Superior temporal gyrus (tissue), 1 donor: ENCODE data around the gene KCP.
"Not testable (repeated sequence)": the region's sequence is repeated elsewhere in the genome, so short reads cannot be mapped to it uniquely, and the experiment has no call there.

Experiments
- DNase-seq: peaks from one replicate; pipeline ENCODE4 v3.0.0-alpha.2; 2016; ENCODE audit errors: extremely low spot score

Gene KCP

DNA sequence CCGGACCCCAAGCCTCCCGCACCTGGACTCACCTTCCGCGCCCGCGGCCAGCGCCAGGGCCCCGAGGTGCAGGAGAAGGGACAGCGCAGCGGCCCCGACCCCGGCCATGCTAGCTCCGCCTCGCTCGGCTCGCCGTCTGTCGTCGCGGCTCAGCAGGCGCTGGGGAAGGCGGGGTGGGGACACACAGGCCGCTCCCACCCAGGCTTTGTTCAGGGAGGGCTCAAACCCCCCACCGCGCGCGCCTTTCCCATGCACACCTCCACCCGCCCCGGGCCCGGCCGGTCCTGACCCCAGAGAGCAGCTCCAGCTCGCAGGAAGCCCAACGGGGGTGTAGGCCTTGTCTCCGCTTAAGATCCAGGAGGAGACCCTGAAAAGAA lies at the start of gene KCP:
TSS of gene KCP (minus strand) at position 141 of the 377 bp plus-strand sequence. CDS start at position 108, 33 bp downstream.
- DNase-seq, result no peak

DNA sequence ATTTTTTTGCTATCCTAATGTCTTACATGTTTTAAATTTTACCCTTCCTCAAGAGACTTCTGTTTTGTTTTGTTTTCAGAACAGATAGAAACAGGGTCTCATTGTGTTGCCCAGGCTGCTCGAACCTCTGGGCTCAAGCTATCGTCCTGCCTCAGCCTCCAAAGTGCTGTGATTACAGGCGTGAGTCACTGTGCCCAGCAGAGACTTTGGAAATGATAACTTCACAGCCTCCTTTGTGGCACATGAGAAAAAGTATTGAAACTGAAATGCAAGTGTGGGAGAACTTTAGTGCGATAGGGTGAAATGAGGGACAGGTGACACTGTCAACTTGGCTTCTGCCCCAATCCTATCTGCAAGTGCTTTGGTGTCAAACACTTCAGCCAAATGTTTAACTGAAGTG lies 48.8 kb upstream of the KCP start:
- no peak for DNase-seq

DNA sequence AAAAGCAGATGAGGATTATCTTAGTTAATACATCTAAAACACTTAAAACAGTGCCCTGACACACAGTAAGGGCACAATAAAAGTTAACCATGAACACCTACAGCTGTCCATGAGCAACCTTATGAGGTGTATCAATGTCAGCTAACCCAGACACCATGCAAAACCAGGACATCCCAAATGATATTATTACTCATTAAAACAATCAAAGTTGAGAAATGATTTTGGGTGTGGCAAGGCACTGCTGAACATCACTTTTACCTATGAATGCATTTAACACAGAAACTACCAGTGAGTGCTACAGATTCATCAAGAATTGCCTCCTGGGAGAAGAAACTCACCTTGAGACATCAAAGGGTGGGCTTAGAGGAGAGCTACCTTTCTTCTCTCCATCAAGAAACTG lies 45.5 kb upstream of the KCP start:
- DNase-seq, result no peak

DNA sequence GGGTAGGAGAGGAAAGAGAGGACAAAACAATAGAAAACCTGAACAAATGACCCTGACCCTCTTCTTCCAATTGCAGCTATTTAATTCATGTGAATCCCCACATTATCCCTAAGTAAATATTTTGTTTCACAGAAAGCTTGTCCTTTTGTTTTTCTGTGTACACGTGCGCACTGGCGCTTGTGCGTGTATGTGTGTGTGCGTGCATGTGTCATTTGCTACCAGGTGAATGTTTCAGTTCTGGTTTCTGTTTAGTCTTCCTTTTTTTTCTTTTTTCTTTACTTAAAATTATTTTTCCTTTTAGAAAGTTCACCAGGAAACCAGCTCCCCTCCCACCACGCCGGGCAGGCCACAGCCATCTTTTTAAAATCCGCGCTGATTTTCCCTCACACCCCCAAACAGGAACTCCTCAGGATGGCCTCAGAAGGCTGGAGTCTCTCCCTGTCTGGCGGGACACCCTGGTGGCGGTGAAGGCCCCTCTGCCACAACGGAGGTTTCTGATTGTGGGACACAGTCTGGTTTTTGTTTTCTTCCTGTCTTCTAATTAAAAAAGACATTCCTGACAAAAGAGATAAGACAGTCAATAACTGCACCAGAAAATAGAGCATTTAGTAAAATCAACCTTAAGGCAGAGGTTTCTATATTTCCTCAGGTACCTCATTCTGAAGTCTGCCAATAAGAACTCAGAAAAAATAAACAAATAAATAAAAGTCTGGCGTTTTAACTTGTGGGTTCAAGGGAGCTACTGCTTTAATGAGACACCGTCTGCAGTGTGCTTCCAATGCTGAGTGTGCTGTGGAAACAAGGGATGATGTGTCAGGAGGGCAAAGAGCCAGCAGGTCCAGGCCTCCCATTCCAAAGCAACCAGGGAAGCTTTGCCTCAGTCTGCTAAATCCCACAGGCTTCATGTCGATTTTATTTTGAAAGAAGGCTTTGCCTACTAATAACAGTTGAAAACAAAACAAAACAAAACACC lies 44.6 kb upstream of the KCP start:
- no peak for DNase-seq

DNA sequence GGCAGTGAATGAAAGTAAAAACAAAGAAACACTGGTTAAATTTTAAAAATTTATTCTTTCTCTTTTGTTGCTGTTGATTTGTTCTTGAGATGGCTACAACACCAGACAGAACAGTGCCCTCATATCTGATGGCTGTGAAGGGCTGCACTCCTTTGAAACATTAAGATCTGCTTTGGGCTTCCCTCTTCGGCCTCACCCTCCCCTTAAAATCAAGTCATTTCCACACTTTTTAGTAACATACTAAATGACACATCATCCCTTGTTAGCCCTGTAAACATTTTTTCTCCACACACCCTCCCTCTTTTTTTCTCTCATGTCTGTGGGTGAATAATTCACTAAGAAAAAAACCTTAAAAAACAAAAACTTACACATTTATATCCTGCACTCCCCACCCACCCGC lies 43.6 kb upstream of the KCP start:
- no peak for DNase-seq

DNA sequence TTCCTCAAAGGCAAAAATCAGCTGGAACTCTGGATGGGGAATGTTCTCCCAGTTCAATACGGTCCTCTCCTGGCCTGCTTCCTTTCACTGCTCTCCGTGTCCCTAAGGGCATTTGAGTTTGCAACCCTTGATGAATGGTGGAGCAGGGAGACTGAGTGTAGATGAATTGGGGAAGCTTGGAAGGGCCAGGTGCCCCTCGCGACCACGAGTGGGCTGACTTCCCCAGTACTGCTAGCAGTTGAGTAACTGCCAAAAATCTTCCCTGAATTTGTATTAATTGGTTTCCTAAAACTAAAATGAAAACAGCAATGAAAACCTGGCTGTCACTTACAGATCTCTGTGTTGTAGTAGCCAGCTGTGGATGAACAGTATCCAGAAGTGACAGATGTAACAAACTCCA lies 40.8 kb upstream of the KCP start:
- DNase-seq, result no peak

DNA sequence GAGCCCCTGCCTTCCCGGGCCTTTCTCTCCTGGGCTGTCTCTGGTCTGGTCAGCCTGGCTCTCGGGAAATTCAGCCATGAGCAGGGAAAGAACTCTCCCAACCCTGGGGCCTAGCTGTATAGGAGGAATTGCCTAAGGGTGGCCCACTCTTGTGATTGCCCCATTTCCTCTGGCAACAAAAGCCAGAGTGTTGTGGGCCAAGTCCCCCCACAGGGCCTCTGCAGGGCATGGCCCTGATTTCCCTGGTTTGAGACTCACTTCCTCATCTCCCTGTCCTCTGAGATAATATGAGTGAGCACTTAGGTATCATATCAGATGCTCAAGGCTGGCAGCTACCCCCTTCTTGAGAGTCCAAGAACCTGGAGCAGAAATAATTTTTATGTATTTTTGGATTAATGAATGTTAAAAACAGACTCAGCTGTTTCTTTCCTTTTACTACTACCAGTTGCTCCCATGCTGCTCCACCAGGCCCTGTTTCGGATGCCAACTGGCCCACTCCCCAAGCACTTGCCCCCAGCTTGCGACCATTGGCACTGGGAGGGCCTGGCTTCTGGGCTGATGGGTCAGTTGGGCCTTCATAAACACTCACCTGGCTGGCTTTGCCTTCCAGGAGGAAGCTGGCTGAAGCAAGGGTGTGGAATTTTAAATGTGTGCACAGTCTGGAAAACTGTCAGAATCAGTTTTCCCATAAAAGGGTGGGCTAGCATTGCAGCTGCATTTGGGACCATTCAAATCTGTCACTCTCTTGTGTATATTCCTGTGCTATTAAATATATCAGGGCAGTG lies 38.7 kb upstream of the KCP start:
- DNase-seq, result no peak

DNA sequence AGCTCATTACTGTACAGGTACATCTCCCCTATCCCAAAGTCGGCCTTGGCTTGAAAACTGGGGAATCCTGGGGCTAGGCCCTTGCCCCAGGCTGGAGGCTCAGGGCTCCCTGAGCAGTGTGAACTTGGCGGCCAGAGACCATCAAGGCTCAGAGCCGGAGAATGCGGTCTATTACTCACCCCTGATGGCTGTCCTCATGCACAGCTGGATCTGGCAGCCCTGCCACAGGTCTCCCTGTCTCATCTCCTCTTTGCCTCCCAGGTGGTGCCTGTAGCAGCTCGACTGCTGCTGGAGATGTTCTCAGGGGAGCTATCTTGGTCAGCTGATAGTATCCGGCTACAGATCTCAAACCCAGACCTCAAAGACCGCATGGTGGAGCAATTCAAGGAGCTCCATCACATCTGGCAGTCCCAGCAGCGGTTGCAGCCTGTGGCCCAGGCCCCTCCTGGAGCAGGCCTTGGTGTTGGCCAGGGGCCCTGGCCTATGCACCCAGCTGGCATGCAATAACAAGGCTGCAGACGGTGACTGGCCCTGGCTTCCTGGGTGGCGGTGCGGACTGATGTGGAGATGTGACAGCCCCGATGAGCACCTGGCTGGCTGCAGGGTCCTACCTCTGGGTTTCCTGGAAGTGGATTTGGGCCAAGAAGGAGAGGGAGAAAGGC lies 37.9 kb upstream of the KCP start:
- no peak for DNase-seq

DNA sequence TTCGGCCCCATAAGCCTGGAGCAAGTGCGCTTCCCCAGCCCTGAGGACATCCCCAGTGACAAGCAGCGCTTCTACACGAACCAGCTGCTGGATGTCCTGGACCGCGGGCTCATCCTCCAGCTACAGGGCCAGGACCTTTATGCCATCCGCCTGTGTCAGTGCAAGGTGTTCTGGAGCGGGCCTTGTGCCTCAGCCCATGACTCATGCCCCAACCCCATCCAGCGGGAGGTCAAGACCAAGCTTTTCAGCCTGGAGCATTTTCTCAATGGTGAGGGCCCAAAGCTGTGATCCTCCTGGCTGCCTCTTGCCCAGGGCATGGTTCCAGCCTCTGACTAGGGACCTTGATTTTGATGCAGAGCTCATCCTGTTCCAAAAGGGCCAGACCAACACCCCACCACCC lies 37.3 kb upstream of the KCP start:
- no peak for DNase-seq

DNA sequence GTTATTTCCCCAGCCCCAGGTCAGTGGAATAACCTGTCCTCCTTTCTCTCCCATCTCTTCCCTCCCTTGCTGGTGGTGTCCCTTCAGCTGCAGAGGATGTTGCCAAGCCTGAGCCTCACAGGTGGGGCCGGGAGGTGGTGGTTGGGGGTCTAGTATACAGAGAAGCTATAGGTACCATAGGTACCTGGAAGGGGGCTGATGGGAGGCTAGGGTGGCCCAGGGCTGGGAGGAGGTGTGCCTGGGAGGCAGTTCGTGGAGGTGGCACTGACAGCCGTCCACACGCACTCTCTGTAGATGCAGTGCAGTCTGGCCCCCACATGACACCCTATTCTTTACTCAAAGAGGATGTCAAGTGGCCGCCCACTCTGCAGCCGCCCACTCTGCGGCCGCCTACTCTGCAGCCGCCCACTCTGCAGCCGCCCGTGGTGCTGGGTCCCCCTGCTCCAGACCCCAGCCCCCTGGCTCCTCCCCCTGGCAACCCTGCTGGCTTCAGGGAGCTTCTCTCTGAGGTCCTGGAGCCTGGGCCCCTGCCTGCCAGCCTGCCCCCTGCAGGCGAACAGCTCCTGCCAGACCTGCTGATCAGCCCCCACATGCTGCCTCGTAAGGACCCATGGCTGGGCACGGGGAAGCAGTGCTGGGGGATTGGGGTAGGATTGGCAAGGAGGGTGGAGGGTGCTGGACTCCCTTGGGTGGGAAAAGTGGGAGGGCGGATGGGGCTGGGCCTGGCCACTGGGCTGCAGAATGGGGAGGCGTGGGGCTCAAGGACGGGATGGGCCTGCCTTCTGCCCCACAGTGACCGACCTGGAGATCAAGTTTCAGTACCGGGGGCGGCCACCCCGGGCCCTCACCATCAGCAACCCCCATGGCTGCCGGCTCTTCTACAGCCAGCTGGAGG lies 36.7 kb upstream of the KCP start:
- DNase-seq, result no peak

DNA sequence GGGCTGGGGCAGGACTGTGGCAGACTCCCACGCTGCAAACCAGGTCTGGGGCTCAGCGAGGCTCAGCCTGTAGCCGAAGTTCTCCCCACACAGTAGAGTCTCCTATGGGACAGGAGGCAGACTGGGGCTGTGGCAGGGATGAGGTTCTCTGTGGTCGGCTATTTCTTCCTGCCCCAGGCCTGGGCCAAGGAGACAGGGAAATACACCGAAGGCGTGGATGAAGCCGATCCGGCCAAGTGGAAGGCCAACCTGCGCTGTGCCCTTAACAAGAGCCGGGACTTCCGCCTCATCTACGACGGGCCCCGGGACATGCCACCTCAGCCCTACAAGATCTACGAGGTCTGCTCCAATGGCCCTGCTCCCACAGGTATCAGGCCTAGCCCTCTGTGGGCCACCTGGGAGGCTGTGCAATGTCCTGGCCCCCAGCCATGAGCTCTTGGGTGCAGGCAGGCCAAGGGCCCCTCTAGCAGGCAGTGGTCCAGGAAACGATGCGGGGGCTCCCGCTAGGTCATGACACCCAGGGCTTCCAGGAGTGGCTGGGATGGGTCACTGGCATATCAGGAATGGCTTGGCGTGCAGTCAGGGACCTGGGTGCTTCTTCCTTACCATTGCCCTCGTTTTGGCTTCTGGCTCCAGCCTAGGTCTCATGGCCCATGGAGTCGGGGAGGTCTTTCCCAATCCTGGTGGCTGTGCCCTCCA lies 35.3 kb upstream of the KCP start:
- DNase-seq, result no peak

DNA sequence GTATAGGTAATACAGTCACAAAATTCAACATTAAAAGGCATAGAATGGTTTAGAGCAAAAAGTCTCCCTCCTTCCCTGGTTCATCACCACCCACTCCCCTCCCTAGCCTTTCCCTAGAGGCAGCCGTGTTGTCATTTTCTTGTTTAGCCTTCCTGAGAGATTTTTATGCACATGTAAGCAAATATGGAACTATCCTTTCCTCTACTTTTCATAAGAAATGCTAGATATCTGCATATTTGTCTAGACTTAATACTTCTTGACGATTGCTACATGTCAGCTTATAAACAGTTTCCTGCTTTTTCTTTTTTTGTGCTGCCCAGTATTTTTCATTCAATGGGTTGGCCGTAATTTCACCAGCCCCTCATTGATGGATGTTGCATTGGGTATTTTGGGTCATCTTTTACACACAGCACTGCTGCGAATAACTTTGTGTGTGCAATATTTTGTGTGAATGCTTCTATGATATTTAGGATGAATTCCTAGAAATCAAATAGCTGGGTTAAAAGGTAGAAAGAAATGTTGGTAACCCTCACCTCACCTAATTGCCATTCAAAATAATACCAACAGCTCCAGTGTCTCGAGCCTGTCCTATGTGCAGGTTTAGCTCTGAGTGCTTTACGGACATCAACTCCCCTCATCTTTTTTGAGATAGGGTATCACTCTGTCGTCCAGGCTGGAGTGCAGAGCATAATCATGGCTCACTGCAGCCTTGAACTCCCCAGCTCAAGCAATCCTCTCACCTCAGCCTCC lies 34.2 kb upstream of the KCP start:
- no peak for DNase-seq

DNA sequence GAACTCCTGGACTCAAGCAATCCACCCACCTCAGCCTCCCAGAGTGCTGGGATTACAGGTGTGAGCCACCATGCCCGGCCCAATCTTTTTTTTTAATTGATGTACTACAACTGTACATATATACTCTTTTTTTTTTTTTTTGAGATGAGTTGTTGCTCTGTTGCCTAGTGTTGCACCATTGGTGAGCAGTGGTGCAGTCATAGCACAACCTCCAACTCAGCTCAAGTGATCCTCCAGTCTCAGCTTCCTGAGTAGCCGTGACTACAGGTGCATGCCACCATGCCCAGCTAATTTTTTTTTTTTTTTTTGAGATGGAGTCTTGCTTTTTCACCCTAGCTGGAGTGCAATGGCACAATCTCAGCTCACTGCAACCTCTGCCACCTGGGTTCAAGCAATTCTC lies 32.7 kb upstream of the KCP start:
- DNase-seq, result not testable (repeated sequence)

DNA sequence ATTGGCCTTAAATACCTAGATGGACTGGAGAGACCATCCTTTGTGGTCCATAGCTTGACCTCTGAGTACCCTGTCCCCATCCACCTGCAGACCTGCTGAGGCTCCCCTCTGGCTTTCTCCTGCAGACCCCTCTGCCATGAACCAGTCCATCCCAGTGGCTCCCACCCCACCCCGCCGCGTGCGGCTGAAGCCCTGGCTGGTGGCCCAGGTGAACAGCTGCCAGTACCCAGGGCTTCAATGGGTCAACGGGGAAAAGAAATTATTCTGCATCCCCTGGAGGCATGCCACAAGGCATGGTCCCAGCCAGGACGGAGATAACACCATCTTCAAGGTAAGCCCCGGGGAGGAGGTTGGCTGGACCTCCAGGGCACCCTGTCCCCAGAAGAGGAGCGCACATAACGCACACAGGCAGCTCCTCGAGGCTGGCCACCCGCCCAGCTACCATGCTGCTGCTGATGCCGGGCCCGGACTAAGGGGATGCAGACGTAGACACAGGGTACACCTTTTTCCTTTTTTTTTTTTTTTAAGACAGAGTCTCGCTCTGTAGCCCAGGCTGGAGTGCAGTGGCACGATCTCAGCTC lies 31.5 kb upstream of the KCP start:
- DNase-seq, result no peak

DNA sequence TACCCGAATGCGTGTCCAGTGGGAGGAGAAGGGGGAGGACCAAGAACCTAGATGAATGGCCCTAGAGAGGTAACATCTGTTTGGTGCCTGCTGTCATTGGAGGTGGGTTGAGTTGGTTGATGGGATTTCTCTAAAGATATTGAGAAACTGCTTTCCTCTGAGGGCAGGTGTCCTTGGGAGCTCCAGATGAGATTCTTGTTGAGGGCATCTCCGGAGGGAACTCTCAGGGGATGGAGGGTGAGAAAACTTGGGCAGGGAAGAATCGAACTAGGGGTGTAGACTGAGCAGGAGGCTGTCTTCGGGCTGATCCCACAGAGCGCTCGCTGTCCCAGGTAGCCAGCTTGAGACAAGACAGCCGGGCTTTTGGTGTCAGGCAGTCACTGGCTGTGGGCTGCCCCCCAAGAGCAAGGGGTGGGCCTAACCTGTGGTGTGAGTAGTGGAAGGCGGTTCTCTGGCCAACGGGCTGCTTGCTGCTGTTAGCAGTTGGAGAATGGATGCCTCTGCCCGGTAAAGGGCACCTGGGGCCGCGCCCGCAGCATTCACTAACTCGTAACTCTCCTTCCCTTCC lies 30.9 kb upstream of the KCP start:
- DNase-seq, result no peak

DNA sequence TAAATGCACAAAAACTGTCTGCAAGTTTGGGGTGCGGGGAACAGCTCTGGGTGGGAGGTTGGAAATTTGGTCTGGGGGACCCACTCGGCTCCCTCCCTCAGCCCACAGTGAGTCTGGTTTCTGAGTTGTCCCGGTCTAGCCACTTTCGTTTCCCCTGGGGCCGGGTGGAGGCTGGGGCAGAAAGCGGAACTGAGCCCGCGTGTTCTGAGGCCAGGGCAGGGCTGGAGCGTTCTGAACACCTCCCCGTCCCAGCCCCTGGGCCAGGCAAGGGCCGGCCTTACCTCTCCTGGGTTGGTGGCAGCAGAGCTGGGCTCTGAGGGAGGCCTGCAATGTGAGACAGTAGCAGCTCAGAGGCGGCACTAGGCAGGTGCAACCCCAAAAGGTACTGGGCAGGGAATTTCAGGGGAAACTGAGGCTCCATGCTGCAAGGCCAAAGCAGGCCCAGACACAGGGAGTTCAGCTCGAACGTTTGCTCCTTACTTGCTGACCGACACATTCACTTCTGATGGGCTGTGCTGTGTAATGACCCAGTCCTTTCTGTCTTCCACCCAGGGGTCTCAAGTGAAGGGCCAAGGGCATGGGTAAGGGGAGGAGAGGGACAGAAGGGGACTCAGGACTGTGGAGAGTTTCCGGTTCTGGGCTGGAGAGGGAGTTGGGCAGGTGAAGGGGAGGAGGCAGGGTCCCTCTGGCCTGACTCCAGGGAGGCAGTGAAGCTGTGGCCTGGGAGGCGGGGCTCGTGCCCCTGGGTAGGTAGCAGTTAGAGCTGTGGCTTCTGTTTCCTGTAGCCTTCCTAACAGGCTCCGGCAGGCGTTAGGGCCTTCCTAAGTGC lies 30.2 kb upstream of the KCP start:
- no peak for DNase-seq

DNA sequence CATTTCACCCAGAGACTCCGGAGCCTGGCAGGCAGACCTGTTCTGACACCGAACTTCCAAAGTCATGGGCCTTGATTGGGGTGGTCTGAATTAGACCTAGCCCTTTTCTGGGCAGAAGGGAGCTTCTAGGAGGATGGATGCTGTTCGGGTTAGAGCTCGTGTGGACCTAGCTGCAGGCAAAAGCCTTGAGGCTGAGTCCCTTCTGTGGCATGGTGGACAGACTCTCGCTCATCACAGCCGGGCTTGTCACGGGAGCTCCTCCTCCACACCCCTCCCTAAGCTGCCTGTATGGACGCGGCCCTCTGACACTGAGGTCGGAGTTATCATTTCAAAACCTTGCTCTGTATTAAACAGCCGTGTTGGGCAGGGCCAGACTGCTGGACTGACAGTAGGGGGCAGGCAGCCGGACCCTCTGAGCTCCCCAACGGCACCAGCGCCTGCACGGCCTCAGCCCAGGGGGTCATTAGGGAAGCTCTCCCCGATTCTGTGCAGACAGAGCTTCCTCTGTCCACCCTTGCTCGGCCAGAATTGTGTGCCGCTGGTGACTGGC lies 29.4 kb upstream of the KCP start:
- DNase-seq, result no peak
